Mammary epithelial cell (primary cell): ENCODE results near the gene UNC5C.

Experiments
- EZH2 ChIP-seq: IDR thresholded peaks from 2 replicates; pipeline ENCODE4 v1.6.1; 2012; ENCODE audit warnings: low read length, inconsistent platforms, borderline replicate concordance
- TF ChIP-seq, protein P1 (sequence below), 2 donors: IDR thresholded peaks in 1 of 2; conservative IDR thresholded peaks in 1 of 2; 2 replicates each; pipeline ENCODE4 v1.5.1; 2011 to 2012; ENCODE audit warnings: inconsistent platforms in 2 of 2, low read length in 2 of 2, mild to moderate bottlenecking in 2 of 2, control low read depth in 1 of 2, low read depth in 1 of 2; ENCODE audit not compliant: insufficient read depth in 1 of 2; ENCODE audit errors: extremely low read depth in 1 of 2

DNA sequence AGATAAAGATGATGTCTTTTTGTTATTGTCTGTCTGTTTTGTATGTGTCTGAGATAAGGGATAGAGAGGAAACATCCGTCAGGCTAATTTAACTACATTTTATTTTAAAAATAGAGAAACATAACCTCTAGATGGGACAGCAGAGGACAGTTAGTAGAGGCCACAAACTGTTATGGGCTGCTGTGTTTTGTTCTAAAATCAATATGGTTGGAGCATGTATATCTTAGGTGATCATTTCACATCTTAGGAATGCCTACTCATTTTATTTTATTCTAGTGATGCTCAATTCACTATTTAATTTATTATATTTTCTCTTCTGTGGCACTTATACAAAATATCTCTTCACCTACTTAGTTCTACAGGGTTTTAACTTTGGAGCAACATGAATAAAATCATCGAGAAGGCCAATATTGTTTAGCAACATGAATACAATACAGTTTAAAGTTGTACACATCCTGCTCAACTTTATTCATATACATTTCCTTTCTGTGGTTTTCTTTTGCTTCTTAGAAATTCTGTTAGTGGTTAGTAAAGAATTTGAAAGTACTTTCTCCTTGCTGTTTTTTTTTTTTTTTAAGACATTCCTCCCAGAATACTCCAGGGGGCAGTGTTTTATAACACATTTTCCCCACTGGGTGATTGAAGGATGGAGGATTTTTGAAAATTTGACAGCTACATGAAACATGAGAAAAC, 392.9 kb downstream of the UNC5C start:
- TF ChIP-seq, protein P1, sequence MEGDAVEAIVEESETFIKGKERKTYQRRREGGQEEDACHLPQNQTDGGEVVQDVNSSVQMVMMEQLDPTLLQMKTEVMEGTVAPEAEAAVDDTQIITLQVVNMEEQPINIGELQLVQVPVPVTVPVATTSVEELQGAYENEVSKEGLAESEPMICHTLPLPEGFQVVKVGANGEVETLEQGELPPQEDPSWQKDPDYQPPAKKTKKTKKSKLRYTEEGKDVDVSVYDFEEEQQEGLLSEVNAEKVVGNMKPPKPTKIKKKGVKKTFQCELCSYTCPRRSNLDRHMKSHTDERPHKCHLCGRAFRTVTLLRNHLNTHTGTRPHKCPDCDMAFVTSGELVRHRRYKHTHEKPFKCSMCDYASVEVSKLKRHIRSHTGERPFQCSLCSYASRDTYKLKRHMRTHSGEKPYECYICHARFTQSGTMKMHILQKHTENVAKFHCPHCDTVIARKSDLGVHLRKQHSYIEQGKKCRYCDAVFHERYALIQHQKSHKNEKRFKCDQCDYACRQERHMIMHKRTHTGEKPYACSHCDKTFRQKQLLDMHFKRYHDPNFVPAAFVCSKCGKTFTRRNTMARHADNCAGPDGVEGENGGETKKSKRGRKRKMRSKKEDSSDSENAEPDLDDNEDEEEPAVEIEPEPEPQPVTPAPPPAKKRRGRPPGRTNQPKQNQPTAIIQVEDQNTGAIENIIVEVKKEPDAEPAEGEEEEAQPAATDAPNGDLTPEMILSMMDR (conservative IDR thresholded peaks at IDR 0.05 in 1 of 2, IDR thresholded peaks at IDR 0.05 in 1 of 2; ENCODE audit: extremely low read depth in 1 of 2, insufficient read depth in 1 of 2, low read depth in 1 of 2, low read length in 2 of 2): peak; percentile 59 to 65
- TF ChIP-seq EZH2: no peak
